HG03196 (cell line): ENCODE results near the gene C17orf58.
"Not testable (repeated sequence)": the region's sequence is repeated elsewhere in the genome, so short reads cannot be mapped to it uniquely, and the experiment has no call there.

Experiments
- ATAC-seq: cut with Tn5 transposase; IDR thresholded peaks from one replicate; pipeline ENCODE4 v1.9.1; 2021; ENCODE audit not compliant: unreplicated experiment

C17orf58 gene

GRCh38 chr17:67960276-67960675, 36.0 kb downstream of the C17orf58 start:
- not testable (repeated sequence) for ATAC-seq

- no peak for ATAC-seq
These were observed 36.8 kb downstream of the C17orf58 start for GRCh38 chr17:67959510-67959909.

- ATAC-seq = no peak
These were observed 45.3 kb downstream of the C17orf58 start for GRCh38 chr17:67950945-67951344.

GRCh38 chr17:67947325-67947813, 48.9 kb downstream of the C17orf58 start:
- ATAC-seq = no peak

GRCh38 chr17:67946513-67946912, 49.8 kb downstream of the C17orf58 start:
- no peak for ATAC-seq

GRCh38 chr17:67944035-67944434, 52.2 kb downstream of the C17orf58 start:
- ATAC-seq = no peak

GRCh38 chr17:67942810-67943209, 53.5 kb downstream of the C17orf58 start:
- ATAC-seq = no peak
